Keratinocyte (primary cell): ENCODE data around the gene LMBR1. TPM values are rescaled to one million over a fixed set of nuclear protein-coding genes. Genes with fewer than 3 reads are reported as not detected.
"Not testable (repeated sequence)": the region's sequence is repeated elsewhere in the genome, so short reads cannot be mapped to it uniquely, and the experiment has no call there.

ENCODE experiments used
- DNase-seq: peaks from one replicate; pipeline ENCODE4 v3.0.0-alpha.2; 2011; ENCODE audit warnings: low read depth, missing footprints, low spot score
- FAIRE-seq: peaks from 2 replicates; lab custom pipeline; 2011; peaks lifted over from hg19 to GRCh38; lab: Jason Lieb, UNC
- H2AFZ ChIP-seq: 2 replicates; pipeline ENCODE4 v1.6.0; 2012; ENCODE audit warnings: low read length, control low read depth, inconsistent platforms; ENCODE audit not compliant: control insufficient read depth
- H3K27ac ChIP-seq: 2 replicates; pipeline ENCODE4 v1.5.1; 2011; ENCODE audit warnings: low read length; ENCODE audit not compliant: control insufficient read depth, insufficient read depth
- H3K27me3 ChIP-seq: 3 replicates; pipeline ENCODE4 v1.6.0; 2011; ENCODE audit warnings: low read length; ENCODE audit not compliant: control insufficient read depth, insufficient read depth; ENCODE audit errors: extremely low read depth
- H3K36me3 ChIP-seq, 2 experiments: 2 replicates in 1 of 2; 3 replicates in 1 of 2; pipeline ENCODE4 v1.5.1; 2011; ENCODE audit warnings: low read length in 2 of 2, mild to moderate bottlenecking in 1 of 2; ENCODE audit not compliant: control insufficient read depth in 2 of 2, insufficient read depth in 2 of 2; ENCODE audit errors: extremely low read depth in 1 of 2
- H3K4me1 ChIP-seq: 3 replicates; pipeline ENCODE4 v1.5.1; 2011; ENCODE audit warnings: low read length; ENCODE audit not compliant: control insufficient read depth, insufficient read depth; ENCODE audit errors: extremely low read depth
- H3K4me2 ChIP-seq: 3 replicates; pipeline ENCODE4 v1.6.0; 2011; ENCODE audit warnings: low read depth, low read length; ENCODE audit not compliant: control insufficient read depth, insufficient read depth; ENCODE audit errors: extremely low read depth
- H3K4me3 ChIP-seq, 3 experiments: fragments of 200-600 bp in 1 of 3; sonication (generic) in 1 of 3; 2 replicates in 2 of 3; 3 replicates in 1 of 3; pipeline ENCODE4 v1.5.1; 2011 to 2016; ENCODE audit warnings: low read length in 3 of 3, mild to moderate bottlenecking in 3 of 3, control low read depth in 2 of 3, inconsistent platforms in 1 of 3, low read depth in 1 of 3, mixed read lengths in 1 of 3, mixed run types in 1 of 3, moderate library complexity in 1 of 3; ENCODE audit not compliant: control insufficient read depth in 2 of 3, insufficient read depth in 2 of 3; ENCODE audit errors: extremely low read depth in 1 of 3
- H3K79me2 ChIP-seq: 2 replicates; pipeline ENCODE4 v1.6.0; 2012; ENCODE audit warnings: low read length; ENCODE audit not compliant: control insufficient read depth, insufficient read depth
- H3K9ac ChIP-seq: 3 replicates; pipeline ENCODE4 v1.6.0; 2011; ENCODE audit warnings: low read length; ENCODE audit not compliant: control insufficient read depth, insufficient read depth; ENCODE audit errors: extremely low read depth
- H3K9me1 ChIP-seq: 3 replicates; pipeline ENCODE4 v1.6.0; 2011; ENCODE audit warnings: low read length; ENCODE audit not compliant: control insufficient read depth, insufficient read depth; ENCODE audit errors: extremely low read depth
- H3K9me3 ChIP-seq: 2 replicates; pipeline ENCODE4 v1.5.1; 2012; ENCODE audit warnings: low read depth, low read length; ENCODE audit not compliant: control insufficient read depth
- H4K20me1 ChIP-seq: 3 replicates; pipeline ENCODE4 v1.6.0; 2011; ENCODE audit warnings: low read length; ENCODE audit not compliant: control insufficient read depth, insufficient read depth; ENCODE audit errors: extremely low read depth
- CTCF ChIP-seq, 3 experiments: IDR thresholded peaks in 1 of 3; conservative IDR thresholded peaks in 1 of 3; optimal IDR thresholded peaks in 1 of 3; 2 replicates in 2 of 3; 3 replicates in 1 of 3; pipeline versions ENCODE3 to v1.5.1; 2011; ENCODE audit warnings: low read length in 3 of 3, mild to moderate bottlenecking in 3 of 3, moderate library complexity in 2 of 3, control low read depth in 1 of 3, inconsistent platforms in 1 of 3; ENCODE audit not compliant: insufficient read depth in 2 of 3; ENCODE audit errors: extremely low read depth in 1 of 3
- EZH2 ChIP-seq: IDR thresholded peaks from one replicate; pipeline ENCODE4 v1.6.1; 2012; ENCODE audit warnings: inconsistent platforms, mild to moderate bottlenecking, low read length, moderate library complexity
- dilution Hi-C: fragments of 300-500 bp; cut with MboI; formaldehyde crosslinking; loops from one replicate; pipeline ENCODE4 v1.7.0; 2020; ENCODE audit warnings: low sequenced_read_pairs; ENCODE audit not compliant: extremely low pct_ligation_motif_present
- polyA plus RNA-seq, 5 experiments: library from polyadenylated mRNA; depleted of rRNA in 3 of 5; stranded (reverse) in 3 of 5; stranded (forward) in 1 of 5; unstranded in 1 of 5; fragments of >200 nt; gene quantifications; 1 replicate in 1 of 5; 2 replicates in 3 of 5; 3 replicates in 1 of 5; pipeline versions ENCODE4 v1.2.1 to v1.2.3, GENCODE V29; 2011 to 2012; ENCODE audit warnings: missing spikeins in 2 of 5, low read depth in 1 of 5, low replicate concordance in 1 of 5

The LMBR1 gene
- polyA plus RNA-seq, 1 donor (not counting 4 experiments of a cell fraction or from before 2014, with no cell fraction given): 30.2 TPM

GRCh38 chr7:156918635-156919034 lies 25.7 kb upstream of the LMBR1 start:
- H3K27me3 ChIP-seq: peaks cover 3% of the 10 kb centered on the region
- no peaks in the 10 kb centered on the region for H3K4me1 ChIP-seq
- no peaks in the 10 kb centered on the region for H3K36me3 ChIP-seq
- FAIRE-seq (no peak), DNase-seq (no peak)
- dilution Hi-C loops: no loop called here
- no peak overlapping the region for H3K4me3 ChIP-seq
- H3K79me2 ChIP-seq: no peaks in the 10 kb centered on the region
- H3K27ac ChIP-seq: no peak overlapping the region
- no peaks in the 10 kb centered on the region for H4K20me1 ChIP-seq
- H3K9me3 ChIP-seq: no peaks in the 10 kb centered on the region
- H2AFZ ChIP-seq: no peak overlapping the region
- H3K4me2 ChIP-seq: no peak overlapping the region
- H3K9ac ChIP-seq: no peak overlapping the region
- TF ChIP-seq CTCF (optimal IDR thresholded peaks at IDR 0.05 in 1 of 3, IDR thresholded peaks at IDR 0.05 in 1 of 3, conservative IDR thresholded peaks at IDR 0.05 in 1 of 3; ENCODE audit: extremely low read depth in 1 of 3, insufficient read depth in 2 of 3, low read length in 3 of 3) (no peak), EZH2 (no peak)
- no peaks in the 10 kb centered on the region for H3K9me1 ChIP-seq

GRCh38 chr7:156909574-156910252 lies 16.7 kb upstream of the LMBR1 start:
- H3K9me3 ChIP-seq, DNase-seq, H2AFZ ChIP-seq, H3K27me3 ChIP-seq, dilution Hi-C loops, H3K4me2 ChIP-seq, H3K36me3 ChIP-seq, H3K9ac ChIP-seq, H3K4me3 ChIP-seq, H4K20me1 ChIP-seq, H3K27ac ChIP-seq, H3K79me2 ChIP-seq, FAIRE-seq, H3K4me1 ChIP-seq, H3K9me1 ChIP-seq: not testable (repeated sequence)

GRCh38 chr7:156907656-156908055 lies 14.7 kb upstream of the LMBR1 start:
- Histone ChIP-seq H3K4me3 (no peak overlapping the region), H3K4me2 (no peak overlapping the region), H3K9me1 (no peaks in the 10 kb centered on the region), H3K27ac (no peak overlapping the region), H3K4me1 (peaks cover 10% of the 10 kb centered on the region), H4K20me1 (no peaks in the 10 kb centered on the region), H3K9me3 (no peaks in the 10 kb centered on the region), H3K79me2 (no peaks in the 10 kb centered on the region), H3K36me3 (no peaks in the 10 kb centered on the region), H3K9ac (no peak overlapping the region), H2AFZ (no peak overlapping the region), H3K27me3 (no peaks in the 10 kb centered on the region)
- no peak for DNase-seq
- no peak for TF ChIP-seq CTCF (optimal IDR thresholded peaks at IDR 0.05 in 1 of 3, IDR thresholded peaks at IDR 0.05 in 1 of 3, conservative IDR thresholded peaks at IDR 0.05 in 1 of 3; ENCODE audit: extremely low read depth in 1 of 3, insufficient read depth in 2 of 3, low read length in 3 of 3)
- no peak for TF ChIP-seq EZH2
- no peak for FAIRE-seq
- dilution Hi-C loops: no loop called here
